Ovary (tissue), 1 donor: ENCODE data around the gene PARVA.

Experiments
- EP300 ChIP-seq: sonication (generic); formaldehyde crosslinking; IDR thresholded peaks from one replicate; pipeline ENCODE4 v1.6.1; 2017; ENCODE audit warnings: antibody characterized with exemption
- POLR2A ChIP-seq: fragments of 450-650 bp; IDR thresholded peaks from one replicate; pipeline ENCODE4 v1.6.1; 2017; ENCODE audit warnings: antibody characterized with exemption, mild to moderate bottlenecking, moderate library complexity

- no peak for TF ChIP-seq POLR2A
- TF ChIP-seq EP300: no peak
These were observed 63.2 kb downstream of the PARVA start for GRCh38 chr11:12440565-12440964.
